Prostate gland (tissue), 2 donors: Measurements from ENCODE around the gene TET2. TPM values are rescaled to one million over a fixed set of nuclear protein-coding genes. Genes with fewer than 3 reads are reported as not detected.

Experiments used
- DNase-seq: peaks from one replicate; pipeline ENCODE4 v3.0.0-alpha.2; 2019; ENCODE audit warnings: low spot score
- H3K27ac ChIP-seq, 2 donors: fragments of 200-600 bp; sonication (generic); 2 replicates each; pipeline ENCODE4 v1.5.1; 2017 to 2019
- H3K27me3 ChIP-seq: fragments of 200-600 bp; sonication (generic); replicated peaks from 2 replicates; pipeline ENCODE4 v1.5.1; 2019; ENCODE audit not compliant: insufficient read depth
- H3K36me3 ChIP-seq, 2 donors: fragments of 200-600 bp; sonication (generic); 1 replicate in 1 of 2; 2 replicates in 1 of 2; pipeline versions ENCODE4 v1.5.1 to v1.8.1; 2017 to 2019
- H3K4me1 ChIP-seq: fragments of 200-600 bp; sonication (generic); replicated peaks from 2 replicates; pipeline ENCODE4 v1.5.1; 2019
- H3K4me3 ChIP-seq, 2 donors: fragments of 200-600 bp; sonication (generic); 2 replicates each; pipeline ENCODE4 v1.5.1; 2017 to 2019
- H3K9me3 ChIP-seq: fragments of 200-600 bp; sonication (generic); 2 replicates; pipeline ENCODE4 v1.5.1; 2017
- CTCF ChIP-seq, 4 experiments: fragments of 200-600 bp in 2 of 4; fragments of 450-650 bp in 2 of 4; sonication (generic) in 2 of 4; IDR thresholded peaks; 1 replicate in 3 of 4; 2 replicates in 1 of 4; pipeline ENCODE4 v1.5.1; 2016 to 2019; ENCODE audit warnings: antibody characterized with exemption in 4 of 4, mild to moderate bottlenecking in 2 of 4, moderate library complexity in 2 of 4
- POLR2A ChIP-seq: fragments of 450-650 bp; IDR thresholded peaks from one replicate; pipeline ENCODE4 v1.6.1; 2016; ENCODE audit warnings: antibody characterized with exemption, mild to moderate bottlenecking
- POLR2AphosphoS5 ChIP-seq: sonication (generic); formaldehyde crosslinking; IDR thresholded peaks from one replicate; pipeline ENCODE4 v1.6.1; 2017; ENCODE audit warnings: antibody characterized with exemption
- WGBS: methylation state at CpG from one replicate; pipeline ENCODE4 v1.1.5; 2018; 5-methylcytosine and 5-hydroxymethylcytosine counted together
- intact Hi-C: fragments of 100-400 bp; cut with DNase I; formaldehyde crosslinking; loops from one replicate; pipeline ENCODE4 v1.14.2; 2022
- total RNA-seq, 2 donors: library from RNA; depleted of rRNA; stranded (reverse); fragments of >200 nt; gene quantifications; one replicate each; pipeline ENCODE4 v1.1.0, GENCODE V29; 2016

TET2 gene
- total RNA-seq, 2 donors from 2014 or later = 19.8 to 20.6 TPM

- intact Hi-C loops = no loop called here
- WGBS = 100% methylated on average over 1 of the region's 1 CpG
- no peak overlapping the region for H3K4me3 ChIP-seq
- no peaks in the 10 kb centered on the region for H3K4me1 ChIP-seq
- H3K27ac ChIP-seq = no peak overlapping the region
- no peak for DNase-seq
- no peaks in the 10 kb centered on the region for H3K9me3 ChIP-seq
- H3K36me3 ChIP-seq = no peaks in the 10 kb centered on the region
- no peaks in the 10 kb centered on the region for H3K27me3 ChIP-seq
- TF ChIP-seq CTCF (IDR thresholded peaks at IDR 0.05) = no peak
Observed at GRCh38 chr4:105171912-105172311, 25.2 kb downstream of the TET2 start.

GRCh38 chr4:105174098-105174497 is 27.4 kb downstream of the TET2 start:
- Histone ChIP-seq H3K4me3 (no peak overlapping the region), H3K9me3 (no peaks in the 10 kb centered on the region), H3K4me1 (no peaks in the 10 kb centered on the region), H3K36me3 (no peaks in the 10 kb centered on the region), H3K27ac (no peak overlapping the region), H3K27me3 (no peaks in the 10 kb centered on the region)
- TF ChIP-seq POLR2AphosphoS5 (no peak), POLR2A (no peak)
- intact Hi-C loops = no loop called here
- WGBS = 100% methylated on average over 2 of the region's 2 CpGs
- no peak for DNase-seq

GRCh38 chr4:105179539-105180401 is 33.1 kb downstream of the TET2 start:
- Histone ChIP-seq H3K9me3 (no peaks in the 10 kb centered on the region), H3K4me1 (peaks cover 2% of the 10 kb centered on the region), H3K36me3 (no peaks in the 10 kb centered on the region), H3K27ac (no peak overlapping the region), H3K4me3 (no peak overlapping the region), H3K27me3 (no peaks in the 10 kb centered on the region)
- intact Hi-C loops = no loop called here
- no peak for DNase-seq
- no peak for TF ChIP-seq CTCF (IDR thresholded peaks at IDR 0.05)
- TF ChIP-seq POLR2AphosphoS5 = no peak
- no peak for TF ChIP-seq POLR2A

GRCh38 chr4:105181259-105181658 is 34.6 kb downstream of the TET2 start:
- TF ChIP-seq POLR2AphosphoS5 (no peak), POLR2A (no peak), CTCF (IDR thresholded peaks at IDR 0.05) (no peak)
- Histone ChIP-seq H3K9me3 (no peaks in the 10 kb centered on the region), H3K27ac (no peak overlapping the region), H3K36me3 (no peaks in the 10 kb centered on the region), H3K27me3 (no peaks in the 10 kb centered on the region), H3K4me1 (peaks cover 3% of the 10 kb centered on the region), H3K4me3 (no peak overlapping the region)
- 65% methylated on average over 2 of the region's 2 CpGs for WGBS
- intact Hi-C loops = no loop called here
- DNase-seq = no peak

- Histone ChIP-seq H3K9me3 (no peaks in the 10 kb centered on the region), H3K36me3 (no peaks in the 10 kb centered on the region), H3K27me3 (no peaks in the 10 kb centered on the region), H3K4me3 (no peak overlapping the region), H3K4me1 (peaks cover 3% of the 10 kb centered on the region), H3K27ac (no peak overlapping the region)
- intact Hi-C loops = no loop called here
- no peak for DNase-seq
- no peak for TF ChIP-seq POLR2AphosphoS5
- TF ChIP-seq POLR2A = no peak
- 52% methylated on average over 3 of the region's 3 CpGs for WGBS
Observed at GRCh38 chr4:105182211-105182610, 35.5 kb downstream of the TET2 start.
